Eye (tissue), 1 donor: Measurements from ENCODE around the gene SLC39A2.
"Not testable (repeated sequence)": the region's sequence is repeated elsewhere in the genome, so short reads cannot be mapped to it uniquely, and the experiment has no call there.

ENCODE experiments used
- DNase-seq: peaks from one replicate; pipeline ENCODE4 v3.0.0-alpha.2; 2015

Gene SLC39A2

DNA sequence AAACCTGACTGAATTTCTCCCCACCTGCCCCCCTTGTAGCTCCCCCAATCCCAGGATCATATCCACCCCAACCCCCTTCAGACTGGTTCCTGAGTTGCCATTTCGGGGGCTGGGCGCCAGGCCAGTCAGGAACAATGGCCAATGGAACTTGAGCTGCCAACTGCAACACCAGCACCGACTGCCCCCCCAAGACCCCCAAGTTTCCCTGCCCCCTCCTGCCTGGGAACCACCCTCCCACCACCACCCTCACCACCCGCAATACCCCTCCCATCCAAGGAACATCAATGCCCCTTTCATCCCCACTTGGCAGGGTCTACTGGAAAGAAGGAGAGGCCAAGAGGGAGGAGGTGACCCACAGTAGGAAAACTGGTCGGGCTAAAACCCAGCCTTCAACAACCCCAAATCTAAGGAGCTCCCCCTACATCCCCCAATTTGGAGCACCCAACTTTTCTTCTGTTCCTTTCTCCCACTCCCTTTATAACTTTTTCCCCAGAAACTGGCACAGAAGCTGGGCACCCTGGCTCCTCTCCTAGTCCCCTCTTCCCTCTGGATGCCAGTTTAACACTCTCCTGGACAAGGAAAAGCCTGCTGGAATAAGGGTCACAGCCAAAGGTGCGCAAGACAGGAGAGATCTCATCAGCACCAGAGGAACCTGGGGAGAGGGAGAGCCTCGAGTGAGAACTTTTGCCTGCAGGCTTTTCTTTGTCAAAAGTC lies 27.3 kb downstream of the SLC39A2 start:
- no peak for DNase-seq

DNA sequence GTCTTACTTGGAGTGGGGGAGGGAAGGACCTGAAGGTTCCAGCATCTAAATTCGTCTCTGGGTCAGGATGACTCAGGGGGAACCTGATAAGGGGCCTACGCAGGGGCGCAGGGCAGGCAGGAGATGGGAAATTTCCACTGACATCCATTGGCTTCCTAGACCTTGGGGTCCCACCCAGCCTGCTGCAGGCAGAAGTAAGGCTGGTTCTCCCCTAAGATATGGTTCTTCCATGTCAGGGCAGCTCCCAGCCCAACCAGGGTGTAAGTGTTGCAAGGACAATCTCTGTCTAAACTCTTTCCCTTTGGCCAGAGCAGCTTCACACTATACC lies 27.9 kb downstream of the SLC39A2 start:
- no peak for DNase-seq

DNA sequence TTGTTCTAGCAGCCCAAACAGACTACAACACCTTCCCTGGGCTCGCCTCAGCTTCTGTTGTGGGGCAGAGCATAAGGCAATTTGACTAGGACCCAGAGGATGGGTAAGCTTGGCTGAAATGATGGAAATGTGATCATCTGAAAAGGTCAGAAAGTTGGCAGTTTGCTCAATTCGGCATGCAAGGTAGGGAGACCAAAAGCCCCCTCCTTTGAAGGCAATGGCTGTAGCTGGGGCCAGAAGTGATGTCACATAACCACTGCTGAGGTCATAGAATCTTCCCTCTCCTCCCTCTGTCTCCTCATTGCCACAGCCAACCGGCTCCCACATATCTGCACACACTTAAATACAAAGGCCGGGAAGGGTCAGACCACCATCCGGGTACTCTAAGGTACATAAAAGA lies 30.8 kb downstream of the SLC39A2 start, which contains the start of gene TPPP2:
Gene TPPP2 (plus strand): TSS at position 301 of the 400 bp plus-strand sequence. CDS start 365 bp downstream, outside the sequence.
- no peak for DNase-seq

DNA sequence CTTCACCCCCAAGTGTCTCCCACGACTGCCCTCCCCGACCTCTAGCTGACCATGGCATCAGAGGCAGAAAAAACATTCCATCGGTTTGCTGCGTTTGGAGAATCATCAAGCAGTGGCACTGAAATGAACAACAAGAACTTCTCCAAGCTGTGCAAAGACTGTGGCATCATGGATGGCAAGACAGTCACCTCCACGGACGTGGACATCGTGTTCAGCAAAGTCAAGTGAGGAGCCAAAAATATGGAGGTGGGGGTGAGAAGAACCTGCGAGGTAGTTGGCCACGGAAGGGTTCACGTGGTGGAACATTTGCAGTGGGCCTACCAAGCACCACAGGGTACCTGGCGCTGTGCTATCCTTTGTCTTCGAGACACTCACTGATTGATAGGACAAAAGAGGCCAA lies 31.4 kb downstream of the SLC39A2 start:
- DNase-seq, result no peak

DNA sequence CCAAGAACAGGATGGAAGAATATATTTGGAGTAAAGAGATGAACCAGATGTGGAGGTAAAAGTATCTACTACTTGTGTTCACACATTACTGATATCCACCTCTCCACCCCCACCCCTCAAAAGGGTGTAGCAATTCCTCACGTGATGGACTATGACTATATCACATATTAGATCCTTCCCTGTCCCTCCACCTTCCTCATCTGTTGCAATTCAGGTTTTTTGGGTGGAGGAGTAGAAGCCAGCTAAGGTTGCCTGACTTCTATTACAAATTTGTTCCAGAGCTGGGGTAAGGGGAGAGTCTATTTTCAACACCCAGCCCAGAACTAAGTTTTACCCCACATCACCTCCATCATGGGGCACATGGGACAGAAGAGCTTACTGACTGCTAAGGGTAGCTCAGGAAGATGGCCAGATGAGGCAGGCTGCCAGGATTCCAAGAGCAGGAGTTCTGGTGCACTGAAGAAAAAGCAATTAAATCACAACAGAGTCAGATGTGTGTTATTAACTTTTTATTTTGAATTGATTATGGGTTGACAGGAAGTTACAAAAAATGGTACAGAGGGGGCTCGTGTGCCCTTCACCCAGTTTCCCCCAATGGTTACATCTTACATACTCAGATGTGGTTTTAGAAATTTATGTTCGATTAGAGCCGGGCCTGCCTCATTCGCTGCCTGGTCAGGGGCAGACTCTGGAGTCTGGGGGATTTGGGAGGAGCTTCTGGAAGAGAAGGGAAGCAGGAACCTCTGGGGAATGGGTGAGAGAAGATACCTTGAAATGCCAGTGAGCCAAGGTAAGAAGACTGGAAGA lies 33.4 kb downstream of the SLC39A2 start:
- no peak for DNase-seq

DNA sequence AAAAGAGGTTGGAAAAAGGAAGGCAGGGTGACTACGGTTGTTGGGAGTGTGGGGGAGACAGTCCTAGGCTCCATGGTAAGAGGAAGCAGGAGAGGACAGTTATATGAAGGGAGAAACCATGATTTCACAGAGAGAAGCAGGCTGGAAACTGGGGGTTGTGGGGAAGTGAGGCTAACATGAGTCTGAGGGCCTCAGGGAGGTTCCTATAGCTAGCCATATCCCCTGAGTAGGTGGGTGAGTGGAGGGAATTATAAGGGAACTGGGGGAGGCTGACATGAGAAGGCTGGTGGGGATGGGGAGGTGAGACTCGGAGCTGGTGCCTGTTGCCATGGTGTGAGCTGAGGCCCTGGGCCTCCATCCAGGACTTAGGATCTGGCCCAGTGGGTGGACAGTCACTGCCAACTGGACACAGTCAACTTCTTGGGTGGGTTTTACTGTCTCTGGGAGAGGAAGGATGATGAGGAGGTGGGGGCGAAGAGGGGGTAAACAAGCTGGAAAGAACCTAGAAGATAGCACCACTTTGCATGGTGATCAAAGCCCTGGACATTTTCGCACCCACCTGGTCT lies 34.1 kb downstream of the SLC39A2 start:
- DNase-seq, result no peak

DNA sequence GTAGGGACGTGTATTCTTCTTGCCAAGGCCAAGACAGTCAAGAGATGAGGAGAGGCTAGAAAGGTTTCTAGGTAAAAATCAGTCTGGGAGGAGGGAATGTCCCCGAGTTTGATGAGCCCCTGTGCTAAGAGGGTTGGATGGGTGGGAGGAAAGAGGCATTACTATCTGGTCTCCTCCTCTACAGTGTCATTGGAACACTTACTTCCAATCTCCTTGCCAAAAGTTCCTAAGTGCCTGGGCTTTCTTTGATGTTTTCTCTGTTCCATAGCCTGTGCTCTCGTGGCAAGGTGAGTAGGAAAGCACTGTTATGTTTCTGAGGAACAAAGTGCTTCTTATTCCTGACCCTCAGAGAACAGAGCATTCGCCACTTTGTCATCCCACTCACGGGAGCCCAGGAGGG lies 35.6 kb downstream of the SLC39A2 start, which contains the start of gene RNASE13:
Gene RNASE13 (minus strand): TSS at position 101 of the 400 bp plus-strand sequence. CDS start 519 bp downstream, outside the sequence.
- no peak for DNase-seq

DNA sequence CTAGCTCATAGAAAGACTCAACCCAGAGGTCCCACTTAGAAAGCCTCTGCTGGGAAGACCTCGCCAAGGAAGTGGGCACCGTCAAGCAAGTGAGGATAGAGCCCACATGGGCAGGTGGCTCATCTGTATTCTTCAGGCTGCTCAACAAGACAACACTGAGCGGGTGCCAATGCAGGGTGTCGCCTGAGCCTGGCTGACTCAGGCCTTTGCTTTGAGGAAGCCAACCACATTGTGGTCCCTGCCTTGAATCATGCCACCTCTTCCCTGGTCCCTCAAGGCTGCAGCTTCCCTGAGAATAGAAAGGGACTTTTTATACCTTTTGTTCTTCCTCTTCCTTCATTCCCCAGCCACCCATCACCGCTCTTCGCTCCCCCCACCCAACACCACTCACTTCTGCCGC lies 37.7 kb downstream of the SLC39A2 start:
- DNase-seq, result no peak

DNA sequence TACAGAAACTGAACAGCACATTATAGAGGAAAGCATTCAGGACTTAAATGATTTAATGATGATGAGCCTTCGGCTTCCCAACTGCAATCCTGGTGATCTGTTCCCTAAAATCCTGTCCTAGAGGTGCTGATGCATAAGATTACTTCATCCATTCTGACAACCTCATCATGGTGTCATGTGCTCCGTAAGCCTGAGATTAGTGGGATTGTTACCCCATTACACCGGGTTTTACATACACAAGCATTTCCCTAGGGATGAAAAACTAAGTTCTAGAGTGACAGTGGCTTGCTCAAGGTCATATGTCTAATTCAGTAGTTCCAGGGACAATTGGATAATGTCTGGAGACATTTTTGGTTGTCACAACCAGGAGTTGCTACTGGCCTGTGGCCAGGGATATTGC lies 38.1 kb downstream of the SLC39A2 start:
- DNase-seq, result no peak

DNA sequence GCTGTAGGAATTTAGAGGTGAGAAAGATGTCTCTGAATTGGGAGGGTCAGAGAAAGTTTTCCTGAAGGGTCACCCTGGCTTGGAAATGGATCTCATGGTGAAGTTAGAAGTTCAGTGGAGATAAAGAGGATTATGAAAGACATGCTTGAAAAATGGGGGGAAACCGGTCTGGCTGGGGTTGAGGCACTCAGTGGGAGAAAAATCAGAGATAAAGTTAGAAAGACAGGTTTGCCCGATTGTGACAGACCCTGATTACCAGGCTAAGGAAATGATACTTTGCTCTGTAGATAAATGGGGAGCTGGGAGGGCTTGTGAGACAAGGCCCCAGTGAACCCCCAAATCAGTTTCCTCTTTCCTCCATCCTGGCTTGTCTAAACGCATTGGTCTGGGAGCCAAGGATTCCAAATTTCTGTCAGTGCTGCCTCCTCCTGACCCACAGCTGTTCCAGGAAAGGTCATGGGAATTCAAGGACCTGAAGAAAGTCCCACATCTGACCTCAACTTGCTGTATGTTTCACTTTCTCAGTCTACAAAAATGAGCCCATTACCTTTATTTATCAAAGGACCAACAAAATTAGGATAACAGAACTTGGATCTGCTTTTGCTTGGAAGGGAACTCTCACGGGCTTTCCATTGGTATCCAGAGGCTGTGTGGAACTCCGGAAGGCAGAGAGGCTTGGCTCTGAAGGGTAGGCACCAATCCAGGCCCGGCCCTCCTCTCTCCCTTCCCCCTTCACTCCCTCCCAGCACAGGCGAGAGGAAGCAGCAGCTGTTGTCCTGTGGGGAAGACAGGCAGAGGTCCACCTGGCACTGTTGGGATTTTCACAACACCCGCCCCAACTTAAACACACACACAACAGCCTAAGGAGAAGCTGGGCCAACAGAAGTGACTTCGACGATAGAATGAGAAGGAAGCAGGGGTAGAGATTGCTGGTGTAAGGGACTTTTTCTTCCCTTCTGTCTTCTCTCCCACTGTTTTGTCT lies 39.6 kb downstream of the SLC39A2 start:
- peak; percentile 82 for DNase-seq

DNA sequence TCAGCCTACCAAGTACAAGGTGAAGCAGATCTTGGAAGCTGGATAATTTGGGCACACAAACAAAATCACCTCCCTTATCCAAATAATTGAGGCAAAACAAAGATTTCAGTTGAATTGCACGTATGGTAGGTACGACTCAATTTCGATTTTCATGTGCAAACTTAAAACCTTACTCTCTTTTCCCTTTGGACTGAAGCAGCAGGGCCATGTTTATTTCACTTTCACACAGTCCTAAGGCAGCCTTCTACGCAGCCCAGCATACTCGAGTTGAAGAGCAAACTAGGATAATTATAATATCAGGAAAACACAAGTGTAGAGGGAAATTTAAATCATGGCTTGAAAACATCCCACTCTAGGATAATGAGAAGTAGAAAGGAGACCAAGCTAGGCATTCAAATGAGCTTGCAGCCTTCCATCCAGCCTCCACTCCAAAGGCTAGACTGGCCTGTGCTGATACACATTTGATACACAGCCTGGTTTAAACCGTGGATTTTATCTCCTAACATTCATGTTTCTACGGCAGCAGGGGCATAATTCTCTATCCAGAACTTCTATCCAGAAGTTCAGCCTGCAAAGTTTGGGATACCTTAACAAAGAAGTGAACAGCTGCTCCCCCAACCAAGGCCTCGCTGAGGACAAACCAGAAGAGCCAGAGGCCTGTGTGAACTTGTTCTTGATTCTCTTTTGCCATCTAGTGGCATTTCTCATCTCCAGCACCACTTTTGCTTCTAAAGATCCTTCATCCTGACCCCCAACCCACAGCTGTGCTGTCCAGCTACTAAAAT lies 40.7 kb downstream of the SLC39A2 start:
- peak; percentile 90 for DNase-seq

DNA sequence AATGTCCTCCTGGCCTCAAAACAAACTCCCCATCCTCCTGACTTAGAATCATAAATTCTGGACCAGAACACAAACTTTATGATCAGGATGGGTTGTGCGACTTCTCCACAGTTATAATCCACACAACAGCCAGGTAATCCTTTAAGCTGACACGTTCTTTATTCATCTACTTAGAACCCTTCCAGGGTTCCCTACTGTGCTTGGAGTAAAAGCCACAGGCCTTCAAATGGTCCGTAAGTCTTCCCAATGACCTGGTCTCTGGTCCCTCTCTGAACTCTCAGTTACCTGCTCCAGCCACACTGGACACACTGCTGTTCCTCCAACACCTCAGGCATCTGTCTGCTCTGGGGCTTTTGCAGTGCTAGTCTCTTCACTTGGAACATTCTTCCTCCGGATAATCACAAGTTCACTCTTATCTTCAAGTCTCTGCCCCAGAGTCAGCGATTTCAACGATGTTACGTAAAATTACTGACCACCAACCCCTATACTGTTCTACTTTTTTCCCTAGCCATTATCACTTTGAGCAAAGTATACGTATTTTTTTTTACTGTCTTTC lies 41.4 kb downstream of the SLC39A2 start:
- no peak for DNase-seq

DNA sequence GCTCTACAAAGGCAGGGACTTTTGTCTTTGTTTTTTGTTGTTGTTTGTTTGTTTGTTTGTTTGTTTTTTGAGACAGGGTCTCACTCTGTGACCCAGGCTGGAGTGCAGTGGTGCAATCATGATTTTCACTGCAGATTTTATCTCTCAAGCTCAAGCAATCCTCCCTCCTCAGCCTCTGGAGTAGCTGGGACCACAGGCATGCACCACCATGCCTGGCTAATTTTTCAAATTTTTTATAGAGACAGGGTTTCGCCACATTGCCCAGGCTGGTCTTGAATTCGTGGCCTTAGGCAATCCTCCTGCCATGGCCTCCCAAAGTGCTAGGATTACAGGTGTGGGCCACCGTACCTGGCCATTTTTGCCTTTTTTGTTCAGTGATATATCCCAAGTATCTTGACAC lies 41.8 kb downstream of the SLC39A2 start:
- DNase-seq, result not testable (repeated sequence)

DNA sequence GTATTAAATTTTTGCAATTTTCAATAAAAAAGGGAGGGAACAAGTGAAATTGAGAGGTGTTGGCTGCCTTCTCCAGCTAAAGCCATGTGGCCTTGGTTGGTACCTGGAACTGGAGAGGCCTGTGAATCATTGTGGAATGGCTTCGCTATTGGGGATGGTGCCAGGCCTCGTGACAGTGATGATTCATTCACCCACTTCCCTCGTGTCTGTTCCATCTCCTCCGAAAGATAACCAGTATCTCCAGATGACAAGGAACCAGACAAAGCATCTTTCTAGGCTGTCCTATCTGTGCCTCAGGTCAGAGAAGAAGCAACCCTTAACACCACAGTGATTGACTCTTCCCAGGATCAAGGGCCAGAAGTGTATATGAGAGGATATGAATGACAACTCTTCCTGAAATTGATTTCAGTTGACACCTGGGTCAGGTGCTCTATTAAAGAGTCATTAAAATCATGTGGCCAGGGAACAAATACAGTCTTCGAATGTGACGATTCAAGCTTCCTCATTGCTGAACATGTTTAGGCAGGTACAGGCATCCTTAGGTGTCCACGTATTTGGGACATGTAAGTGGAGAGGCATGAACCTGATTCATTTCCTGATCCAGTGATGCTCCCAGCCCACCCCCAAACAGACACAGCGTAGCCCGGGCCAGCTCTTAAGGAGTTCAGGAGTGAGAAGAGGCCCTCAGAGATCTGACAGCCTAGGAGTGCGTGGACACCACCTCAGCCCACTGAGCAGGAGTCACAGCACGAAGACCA lies 42.8 kb downstream of the SLC39A2 start, which contains the start of gene RNASE7:
Gene RNASE7 (plus strand): TSS at position 687 of the 758 bp plus-strand sequence. CDS start 631 bp downstream, outside the sequence.
- DNase-seq, result no peak

DNA sequence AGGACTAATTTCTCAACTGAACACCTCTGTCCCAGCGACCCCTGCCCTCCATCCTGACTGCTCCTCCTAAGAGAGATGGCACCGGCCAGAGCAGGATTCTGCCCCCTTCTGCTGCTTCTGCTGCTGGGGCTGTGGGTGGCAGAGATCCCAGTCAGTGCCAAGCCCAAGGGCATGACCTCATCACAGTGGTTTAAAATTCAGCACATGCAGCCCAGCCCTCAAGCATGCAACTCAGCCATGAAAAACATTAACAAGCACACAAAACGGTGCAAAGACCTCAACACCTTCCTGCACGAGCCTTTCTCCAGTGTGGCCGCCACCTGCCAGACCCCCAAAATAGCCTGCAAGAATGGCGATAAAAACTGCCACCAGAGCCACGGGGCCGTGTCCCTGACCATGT lies 43.8 kb downstream of the SLC39A2 start:
- DNase-seq, result no peak

DNA sequence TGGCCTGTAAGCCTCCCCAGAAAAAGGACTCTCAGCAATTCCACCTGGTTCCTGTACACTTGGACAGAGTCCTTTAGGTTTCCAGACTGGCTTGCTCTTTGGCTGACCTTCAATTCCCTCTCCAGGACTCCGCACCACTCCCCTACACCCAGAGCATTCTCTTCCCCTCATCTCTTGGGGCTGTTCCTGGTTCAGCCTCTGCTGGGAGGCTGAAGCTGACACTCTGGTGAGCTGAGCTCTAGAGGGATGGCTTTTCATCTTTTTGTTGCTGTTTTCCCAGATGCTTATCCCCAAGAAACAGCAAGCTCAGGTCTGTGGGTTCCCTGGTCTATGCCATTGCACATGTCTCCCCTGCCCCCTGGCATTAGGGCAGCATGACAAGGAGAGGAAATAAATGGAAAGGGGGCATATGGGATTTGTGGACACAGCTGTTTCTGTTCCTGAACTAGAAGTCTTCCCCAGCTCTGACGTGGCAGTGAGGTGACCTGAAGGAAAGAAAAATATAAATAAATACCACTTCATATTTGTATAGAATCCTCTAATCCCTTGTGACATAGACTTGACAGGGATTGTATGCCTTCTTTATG lies 44.4 kb downstream of the SLC39A2 start:
- no peak for DNase-seq

DNA sequence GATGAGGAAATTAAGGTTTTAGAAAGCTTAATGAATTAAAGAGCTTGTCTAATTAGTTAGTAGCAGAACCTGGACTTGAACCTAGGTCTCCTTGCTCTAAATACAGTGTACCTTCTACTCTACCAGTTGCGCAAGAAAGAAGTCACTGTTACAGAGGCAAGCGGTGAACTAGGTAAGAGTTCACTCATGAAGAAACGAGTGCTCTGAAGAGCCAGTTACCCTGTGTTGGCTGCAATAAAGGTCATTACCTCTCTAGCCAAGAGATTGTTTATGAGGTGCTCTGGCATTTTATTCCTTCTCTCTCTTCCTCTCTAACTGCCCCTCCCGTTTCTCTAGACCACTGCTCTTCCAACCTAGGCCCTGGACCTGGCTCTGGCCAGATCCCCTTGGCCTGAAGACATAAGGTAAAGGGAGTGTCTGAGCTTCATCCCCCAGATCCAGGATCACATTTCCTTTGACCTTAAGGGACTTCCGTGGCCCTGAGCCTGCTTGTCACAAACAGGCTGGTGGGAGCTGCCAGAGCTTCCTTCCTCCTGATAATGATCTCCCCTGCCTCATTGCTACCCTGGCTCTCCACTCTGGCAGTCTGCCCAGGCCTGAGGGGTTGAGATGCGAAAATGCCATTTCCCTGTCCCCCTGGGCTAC lies 45.0 kb downstream of the SLC39A2 start:
- no peak for DNase-seq

DNA sequence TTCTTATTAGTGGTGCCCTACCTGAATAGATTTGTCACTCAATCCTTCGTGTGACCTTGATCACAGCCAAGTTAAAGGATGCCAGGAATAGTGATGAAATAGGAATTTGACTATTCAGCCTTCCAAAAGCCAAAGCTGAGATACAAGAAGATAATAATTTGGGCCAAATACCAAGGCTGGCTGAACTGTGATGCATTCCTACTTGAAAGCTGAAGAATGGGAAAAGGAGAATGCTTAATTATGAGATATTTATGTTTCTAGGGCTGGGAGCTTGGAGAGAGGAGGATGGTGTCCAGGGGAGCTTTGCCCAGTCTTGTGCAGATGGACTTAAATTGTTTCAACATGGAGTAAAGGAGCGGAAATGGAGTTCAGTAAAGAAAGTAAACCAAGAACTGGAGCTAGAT lies 48.3 kb downstream of the SLC39A2 start:
- DNase-seq, result no peak

DNA sequence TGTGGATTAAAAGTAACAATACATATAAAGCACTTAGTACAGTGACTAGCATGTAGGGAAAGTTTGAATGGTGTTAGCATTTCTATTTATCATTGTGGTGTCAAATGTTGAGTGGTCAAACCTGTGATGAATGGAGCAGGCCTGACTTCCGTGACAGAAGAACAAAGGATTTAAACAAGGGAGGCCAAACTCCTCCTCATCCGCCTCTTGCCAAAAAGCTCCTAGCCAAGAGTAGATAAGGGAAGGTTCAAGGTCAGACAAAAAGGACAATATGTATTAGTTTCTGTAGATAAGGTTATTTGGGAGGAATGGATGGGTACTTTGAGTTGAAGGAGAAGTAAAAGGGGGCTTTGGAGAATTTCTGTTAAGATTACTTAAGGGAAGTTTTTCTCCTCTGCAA lies 49.5 kb downstream of the SLC39A2 start:
- no peak for DNase-seq

DNA sequence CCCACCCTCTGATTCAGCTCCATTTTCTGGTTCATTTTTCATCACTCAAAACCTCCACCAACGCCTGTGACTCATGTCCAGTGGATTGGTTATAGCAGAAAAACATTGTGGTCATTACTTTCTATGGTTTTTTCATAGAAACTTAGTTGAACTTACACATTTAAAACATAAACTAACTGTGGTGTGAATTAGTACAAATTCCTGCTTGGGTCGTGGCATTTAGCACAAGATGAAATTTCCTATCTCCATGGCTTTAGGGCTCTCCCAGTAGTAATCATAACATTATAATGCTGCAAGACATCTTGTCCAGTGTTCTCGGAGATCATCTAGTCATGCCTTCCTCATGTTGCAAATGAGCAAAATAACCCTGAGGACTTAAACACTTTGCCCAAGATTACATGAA lies 50.2 kb downstream of the SLC39A2 start:
- DNase-seq, result no peak
